ENCODE data around the gene CXCL3. TPM values are rescaled to one million over a fixed set of nuclear protein-coding genes. Genes with fewer than 3 reads are reported as not detected.

The CXCL3 gene
- total and polyA plus RNA-seq, 4 donors, result 0.50 to 2.2 (median 1.7) TPM

DNA sequence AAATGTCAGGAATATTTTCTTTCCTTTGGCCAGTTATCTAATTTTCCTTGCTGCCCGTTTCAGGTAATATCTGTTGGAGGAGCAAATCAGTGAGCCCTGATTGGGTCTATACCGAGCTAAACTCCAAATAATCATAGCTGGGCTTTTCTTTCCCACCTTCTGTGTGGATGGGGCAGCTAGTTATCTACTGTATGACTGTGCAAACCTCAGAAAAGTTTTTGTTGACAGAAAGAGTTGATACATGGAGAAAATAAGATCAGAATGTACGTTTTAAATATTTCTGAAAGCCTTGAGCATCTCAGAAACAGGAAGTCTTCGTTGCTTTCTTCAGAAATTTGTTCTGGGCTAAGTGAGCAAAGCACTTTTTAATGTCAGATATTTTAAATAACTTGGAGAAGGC is 33.8 kb downstream of the CXCL3 start:
- H3K27ac ChIP-seq (ENCODE audit: low read depth, low read length), result no peak overlapping the region
- 100% methylated on average over 1 of the region's 4 CpGs for WGBS (ENCODE audit: insufficient coverage)
- no peaks in the 10 kb centered on the region for H3K9me3 ChIP-seq (ENCODE audit: control insufficient read depth, insufficient read depth, low read length)
- H3K4me3 ChIP-seq (ENCODE audit: low read depth, low read length), result no peak overlapping the region
- H3K27me3 ChIP-seq (ENCODE audit: control insufficient read depth, insufficient read depth, low read length), result no peaks in the 10 kb centered on the region
- no peaks in the 10 kb centered on the region for H3K4me1 ChIP-seq (ENCODE audit: control insufficient read depth, insufficient read depth, low read length)
- no peak for DNase-seq (ENCODE audit: low read depth in 4 of 6, low spot score in 6 of 6)
- H3K36me3 ChIP-seq (ENCODE audit: control insufficient read depth, insufficient read depth, low read length), result no peaks in the 10 kb centered on the region

GRCh38 chr4:74000301-74000700 is 38.2 kb downstream of the CXCL3 start:
- Histone ChIP-seq H3K9me3 (ENCODE audit: control insufficient read depth, insufficient read depth, low read length) (no peaks in the 10 kb centered on the region), H3K36me3 (ENCODE audit: control insufficient read depth, insufficient read depth, low read length) (no peaks in the 10 kb centered on the region), H3K27ac (ENCODE audit: low read depth, low read length) (no peak overlapping the region), H3K27me3 (ENCODE audit: control insufficient read depth, insufficient read depth, low read length) (peaks cover 6% of the 10 kb centered on the region), H3K4me1 (ENCODE audit: control insufficient read depth, insufficient read depth, low read length) (peaks cover 11% of the 10 kb centered on the region), H3K4me3 (ENCODE audit: low read depth, low read length) (no peak overlapping the region)
- 93% methylated on average over 2 of the region's 6 CpGs for WGBS (ENCODE audit: insufficient coverage)
- no peak for DNase-seq (ENCODE audit: low read depth in 4 of 6, low spot score in 6 of 6)

GRCh38 chr4:73998040-73999011 is 40.2 kb downstream of the CXCL3 start, which contains the start of gene CXCL5:
Gene CXCL5 (minus strand): TSS chr4:73998677. CDS start chr4:73998581, 96 bp downstream.
- peaks cover 11% of the 10 kb centered on the region for H3K4me1 ChIP-seq (ENCODE audit: control insufficient read depth, insufficient read depth, low read length)
- peak within 1 kb of the TSS; percentile 45 for H3K4me3 ChIP-seq (ENCODE audit: low read depth, low read length)
- H3K9me3 ChIP-seq (ENCODE audit: control insufficient read depth, insufficient read depth, low read length), result no peaks in the 10 kb centered on the region
- no peak within 1 kb of the TSS for H3K27ac ChIP-seq (ENCODE audit: low read depth, low read length)
- WGBS (ENCODE audit: insufficient coverage), result 1% methylated on average over 33 of the region's 46 CpGs
- peak in 3 of 6 donors; percentile 28 to 72 (median 64) for DNase-seq (ENCODE audit: low read depth in 4 of 6, low spot score in 6 of 6)
- peaks cover 6% of the 10 kb centered on the region for H3K27me3 ChIP-seq (ENCODE audit: control insufficient read depth, insufficient read depth, low read length)
- no peaks in the 10 kb centered on the region for H3K36me3 ChIP-seq (ENCODE audit: control insufficient read depth, insufficient read depth, low read length)

DNA sequence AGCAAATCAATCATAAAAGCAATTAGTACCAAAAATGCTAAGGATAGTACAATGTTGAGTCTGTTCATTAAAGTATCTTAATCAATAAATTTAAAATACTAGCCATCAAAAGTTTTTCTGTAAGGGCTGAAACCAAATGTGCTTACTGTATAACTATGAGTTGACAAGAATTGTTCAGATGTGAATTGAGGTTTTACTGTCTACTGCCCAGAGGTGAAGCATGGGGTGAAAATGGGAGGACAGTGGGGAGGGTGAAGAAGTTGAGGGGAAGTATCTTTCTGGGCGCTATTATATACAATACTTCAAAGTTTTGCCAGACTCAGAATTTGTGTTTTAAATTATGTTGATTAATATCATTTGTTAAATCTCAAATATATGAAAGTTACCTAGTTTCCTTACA is 46.4 kb downstream of the CXCL3 start:
- no peak for DNase-seq (ENCODE audit: low read depth in 4 of 6, low spot score in 6 of 6)
- Histone ChIP-seq H3K27me3 (ENCODE audit: control insufficient read depth, insufficient read depth, low read length) (no peaks in the 10 kb centered on the region), H3K4me3 (ENCODE audit: low read depth, low read length) (no peak overlapping the region), H3K9me3 (ENCODE audit: control insufficient read depth, insufficient read depth, low read length) (no peaks in the 10 kb centered on the region), H3K36me3 (ENCODE audit: control insufficient read depth, insufficient read depth, low read length) (no peaks in the 10 kb centered on the region), H3K4me1 (ENCODE audit: control insufficient read depth, insufficient read depth, low read length) (no peaks in the 10 kb centered on the region), H3K27ac (ENCODE audit: low read depth, low read length) (no peak overlapping the region)
- no CpG with 5 or more reads among the region's 1 CpG for WGBS (ENCODE audit: insufficient coverage)

DNA sequence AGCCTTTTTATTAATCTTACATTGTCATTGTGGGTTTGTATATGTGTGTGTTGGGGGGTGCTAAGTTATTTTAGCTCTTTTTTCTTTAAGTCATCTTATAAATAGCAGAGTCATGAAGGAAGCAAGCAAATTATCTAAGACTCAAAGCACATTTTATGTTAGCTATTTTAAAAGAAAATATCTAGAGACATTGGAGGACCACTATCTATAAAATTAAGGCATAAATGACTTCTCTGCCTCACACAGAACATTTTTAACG is 46.8 kb downstream of the CXCL3 start:
- H3K27ac ChIP-seq (ENCODE audit: low read depth, low read length), result no peak overlapping the region
- no peaks in the 10 kb centered on the region for H3K9me3 ChIP-seq (ENCODE audit: control insufficient read depth, insufficient read depth, low read length)
- H3K27me3 ChIP-seq (ENCODE audit: control insufficient read depth, insufficient read depth, low read length), result no peaks in the 10 kb centered on the region
- H3K4me3 ChIP-seq (ENCODE audit: low read depth, low read length), result no peak overlapping the region
- no peaks in the 10 kb centered on the region for H3K4me1 ChIP-seq (ENCODE audit: control insufficient read depth, insufficient read depth, low read length)
- no peaks in the 10 kb centered on the region for H3K36me3 ChIP-seq (ENCODE audit: control insufficient read depth, insufficient read depth, low read length)
- DNase-seq (ENCODE audit: low read depth in 4 of 6, low spot score in 6 of 6), result no peak
- WGBS (ENCODE audit: insufficient coverage), result no CpG with 5 or more reads among the region's 1 CpG

DNA sequence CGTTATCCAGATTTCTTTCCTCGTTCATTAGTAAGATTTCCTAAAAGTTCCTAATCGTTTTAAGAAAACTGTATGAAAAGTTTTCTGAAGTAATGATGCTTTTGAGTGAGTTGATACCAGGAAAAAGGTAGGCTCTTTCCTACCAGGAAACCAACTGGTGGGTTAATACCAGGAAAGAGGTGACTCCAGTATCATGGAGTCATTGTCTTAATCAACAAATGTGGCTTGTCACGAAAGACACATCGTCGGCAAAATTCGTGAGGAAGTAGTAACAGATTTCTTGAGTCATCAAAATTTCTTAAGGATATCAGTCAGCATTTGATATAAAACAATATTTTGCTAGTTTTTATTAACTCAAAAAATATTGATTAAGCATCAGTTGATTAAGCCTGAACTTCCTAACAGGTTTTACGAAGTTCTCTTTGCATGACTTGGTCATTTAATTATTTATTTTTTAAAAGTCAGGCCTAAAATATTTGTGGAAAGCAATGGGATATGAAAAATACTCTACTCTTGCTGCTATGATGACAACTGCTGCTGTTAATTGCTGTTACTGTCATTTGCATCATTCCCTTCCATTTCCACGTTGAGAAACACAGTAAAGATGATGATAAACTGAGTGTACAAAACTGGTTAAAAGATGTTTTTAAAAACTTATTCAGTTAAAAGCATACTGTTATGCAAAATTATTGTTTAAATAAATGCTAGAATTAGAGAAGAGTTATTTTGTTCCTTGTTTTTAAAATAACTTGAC is 47.3 kb downstream of the CXCL3 start:
- WGBS (ENCODE audit: insufficient coverage), result no CpG with 5 or more reads among the region's 9 CpGs
- Histone ChIP-seq H3K4me3 (ENCODE audit: low read depth, low read length) (no peak overlapping the region), H3K36me3 (ENCODE audit: control insufficient read depth, insufficient read depth, low read length) (no peaks in the 10 kb centered on the region), H3K4me1 (ENCODE audit: control insufficient read depth, insufficient read depth, low read length) (no peaks in the 10 kb centered on the region), H3K27me3 (ENCODE audit: control insufficient read depth, insufficient read depth, low read length) (no peaks in the 10 kb centered on the region), H3K9me3 (ENCODE audit: control insufficient read depth, insufficient read depth, low read length) (no peaks in the 10 kb centered on the region), H3K27ac (ENCODE audit: low read depth, low read length) (no peak overlapping the region)
- DNase-seq (ENCODE audit: low read depth in 4 of 6, low spot score in 6 of 6), result no peak

GRCh38 chr4:73989928-73990327 is 48.6 kb downstream of the CXCL3 start:
- no peak for DNase-seq (ENCODE audit: low read depth in 4 of 6, low spot score in 6 of 6)
- no peaks in the 10 kb centered on the region for H3K4me1 ChIP-seq (ENCODE audit: control insufficient read depth, insufficient read depth, low read length)
- WGBS (ENCODE audit: insufficient coverage), result no CpG with 5 or more reads among the region's 5 CpGs
- no peaks in the 10 kb centered on the region for H3K36me3 ChIP-seq (ENCODE audit: control insufficient read depth, insufficient read depth, low read length)
- H3K27ac ChIP-seq (ENCODE audit: low read depth, low read length), result no peak overlapping the region
- no peak overlapping the region for H3K4me3 ChIP-seq (ENCODE audit: low read depth, low read length)
- no peaks in the 10 kb centered on the region for H3K27me3 ChIP-seq (ENCODE audit: control insufficient read depth, insufficient read depth, low read length)
- H3K9me3 ChIP-seq (ENCODE audit: control insufficient read depth, insufficient read depth, low read length), result no peaks in the 10 kb centered on the region

DNA sequence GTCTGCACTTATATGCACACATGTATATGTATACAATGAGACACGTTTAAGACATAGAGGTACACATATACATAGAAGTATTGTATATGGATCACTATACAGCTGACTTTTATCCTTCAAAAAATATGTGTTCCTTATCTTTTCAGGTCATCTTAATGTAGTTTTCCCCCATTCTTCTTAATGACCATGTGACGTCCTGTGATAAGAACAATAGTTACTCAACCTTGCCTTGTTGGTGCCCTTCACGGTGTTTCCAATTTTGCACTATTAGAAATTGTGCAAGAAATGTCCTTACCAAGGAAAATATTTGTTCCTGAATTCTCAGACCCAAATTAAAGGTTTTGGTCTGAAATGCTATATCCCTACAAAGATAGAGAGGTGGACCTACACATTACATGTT is 49.5 kb downstream of the CXCL3 start:
- Histone ChIP-seq H3K4me1 (ENCODE audit: control insufficient read depth, insufficient read depth, low read length) (no peaks in the 10 kb centered on the region), H3K27me3 (ENCODE audit: control insufficient read depth, insufficient read depth, low read length) (no peaks in the 10 kb centered on the region), H3K9me3 (ENCODE audit: control insufficient read depth, insufficient read depth, low read length) (no peaks in the 10 kb centered on the region), H3K4me3 (ENCODE audit: low read depth, low read length) (no peak overlapping the region), H3K27ac (ENCODE audit: low read depth, low read length) (no peak overlapping the region), H3K36me3 (ENCODE audit: control insufficient read depth, insufficient read depth, low read length) (no peaks in the 10 kb centered on the region)
- 100% methylated on average over 1 of the region's 3 CpGs for WGBS (ENCODE audit: insufficient coverage)
- DNase-seq (ENCODE audit: low read depth in 4 of 6, low spot score in 6 of 6), result no peak

DNA sequence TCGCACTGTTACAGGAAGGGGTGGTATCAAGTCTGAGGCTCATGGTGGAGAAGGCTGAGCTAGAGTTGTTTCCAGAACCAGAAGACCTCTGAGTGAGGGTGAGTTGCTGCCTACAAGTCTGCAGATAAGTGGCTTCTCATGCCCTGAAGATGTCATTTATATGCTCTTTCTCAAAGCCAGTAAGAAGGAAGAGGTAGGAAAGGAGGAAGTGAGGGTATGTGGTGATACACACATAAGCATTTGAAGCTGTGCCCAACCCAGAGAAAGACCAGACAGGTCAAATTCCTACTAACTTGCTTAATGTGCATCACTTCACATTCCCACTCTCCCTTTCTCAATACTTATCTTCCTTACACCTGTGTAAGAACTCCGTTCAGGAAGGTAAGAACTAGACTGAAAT is 50.4 kb downstream of the CXCL3 start, which contains the start of gene PPBP:
Gene PPBP, minus strand, starts transcription at position 130 of the 400 bp plus-strand sequence. Its CDS starts 87 bp downstream, at position 43.
- Histone ChIP-seq H3K27me3 (ENCODE audit: control insufficient read depth, insufficient read depth, low read length) (no peaks in the 10 kb centered on the region), H3K4me1 (ENCODE audit: control insufficient read depth, insufficient read depth, low read length) (no peaks in the 10 kb centered on the region), H3K36me3 (ENCODE audit: control insufficient read depth, insufficient read depth, low read length) (no peaks in the 10 kb centered on the region), H3K27ac (ENCODE audit: low read depth, low read length) (no peak within 1 kb of the TSS), H3K4me3 (ENCODE audit: low read depth, low read length) (no peak within 1 kb of the TSS), H3K9me3 (ENCODE audit: control insufficient read depth, insufficient read depth, low read length) (no peaks in the 10 kb centered on the region)
- DNase-seq (ENCODE audit: low read depth in 4 of 6, low spot score in 6 of 6), result no peak
- WGBS (ENCODE audit: insufficient coverage), result 100% methylated on average over 1 of the region's 2 CpGs
